Epithelial cell of esophagus (primary cell): ENCODE data around the gene BCL2.

Experiments
- DNase-seq: peaks from one replicate; pipeline ENCODE4 v3.0.0; 2010; ENCODE audit warnings: low read depth
- H3K4me3 ChIP-seq: 2 replicates; pipeline ENCODE4 v1.5.1; 2011; ENCODE audit warnings: mild to moderate bottlenecking, low read length, control low read depth
- CTCF ChIP-seq: IDR thresholded peaks from 2 replicates; pipeline ENCODE4 v1.5.1; 2011; ENCODE audit warnings: low read depth, mild to moderate bottlenecking, low read length, control low read depth, inconsistent platforms; ENCODE audit not compliant: insufficient read depth; ENCODE audit errors: missing control alignments

Gene BCL2

GRCh38 chr18:63271148-63271547 lies 48.4 kb downstream of the BCL2 start:
- H3K4me3 ChIP-seq, result no peak overlapping the region
- no peak for TF ChIP-seq CTCF
- DNase-seq, result no peak

GRCh38 chr18:63267975-63268721 lies 51.4 kb downstream of the BCL2 start:
- no peak for TF ChIP-seq CTCF
- no peak for DNase-seq
- H3K4me3 ChIP-seq, result no peak overlapping the region

- DNase-seq, result no peak
- H3K4me3 ChIP-seq, result no peak overlapping the region
- TF ChIP-seq CTCF, result no peak
Measured at GRCh38 chr18:63266888-63267790, 52.4 kb downstream of the BCL2 start.

- TF ChIP-seq CTCF, result no peak
- no peak for DNase-seq
- no peak overlapping the region for H3K4me3 ChIP-seq
Measured at GRCh38 chr18:63265326-63265725, 54.2 kb downstream of the BCL2 start.

GRCh38 chr18:63264871-63265270 lies 54.7 kb downstream of the BCL2 start:
- no peak overlapping the region for H3K4me3 ChIP-seq
- TF ChIP-seq CTCF, result no peak
- DNase-seq, result no peak

GRCh38 chr18:63263444-63263843 lies 56.1 kb downstream of the BCL2 start:
- H3K4me3 ChIP-seq, result no peak overlapping the region
- DNase-seq, result no peak
- TF ChIP-seq CTCF, result no peak
